ENCODE data around the gene MCTP1. TPM values are rescaled to one million over a fixed set of nuclear protein-coding genes. Genes with fewer than 3 reads are reported as not detected.

MCTP1 gene
- total and polyA plus RNA-seq, 2 of the 13 experiments (the other 11 are each of a cell fraction or from before 2014, with no cell fraction given): 0.15 to 0.48 TPM

DNA sequence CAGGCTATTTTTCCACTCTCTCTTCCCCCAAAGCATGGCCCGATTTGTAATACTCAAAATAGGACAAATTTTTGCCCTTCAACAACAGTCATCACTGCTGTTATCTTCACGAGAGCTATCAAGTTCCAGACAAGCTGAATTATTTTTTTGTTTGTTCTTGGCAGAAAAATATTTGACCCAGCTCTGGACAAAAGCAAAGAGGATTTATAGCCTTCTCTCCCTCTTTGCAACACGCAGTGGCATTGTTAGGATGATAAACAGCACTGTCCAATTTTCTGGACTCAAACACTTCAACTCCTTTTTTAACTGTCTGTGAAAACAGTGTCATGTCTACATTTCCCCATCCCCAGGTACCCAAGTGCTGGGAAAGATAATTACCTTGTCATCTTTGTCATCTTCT, 506.2 kb downstream of the MCTP1 start (continued):
- TF ChIP-seq, protein P1, sequence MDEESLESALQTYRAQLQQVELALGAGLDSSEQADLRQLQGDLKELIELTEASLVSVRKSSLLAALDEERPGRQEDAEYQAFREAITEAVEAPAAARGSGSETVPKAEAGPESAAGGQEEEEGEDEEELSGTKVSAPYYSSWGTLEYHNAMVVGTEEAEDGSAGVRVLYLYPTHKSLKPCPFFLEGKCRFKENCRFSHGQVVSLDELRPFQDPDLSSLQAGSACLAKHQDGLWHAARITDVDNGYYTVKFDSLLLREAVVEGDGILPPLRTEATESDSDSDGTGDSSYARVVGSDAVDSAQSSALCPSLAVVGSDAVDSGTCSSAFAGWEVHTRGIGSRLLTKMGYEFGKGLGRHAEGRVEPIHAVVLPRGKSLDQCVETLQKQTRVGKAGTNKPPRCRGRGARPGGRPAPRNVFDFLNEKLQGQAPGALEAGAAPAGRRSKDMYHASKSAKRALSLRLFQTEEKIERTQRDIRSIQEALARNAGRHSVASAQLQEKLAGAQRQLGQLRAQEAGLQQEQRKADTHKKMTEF (CRISPR knock-in tag; IDR thresholded peaks at IDR 0.05): no peak

DNA sequence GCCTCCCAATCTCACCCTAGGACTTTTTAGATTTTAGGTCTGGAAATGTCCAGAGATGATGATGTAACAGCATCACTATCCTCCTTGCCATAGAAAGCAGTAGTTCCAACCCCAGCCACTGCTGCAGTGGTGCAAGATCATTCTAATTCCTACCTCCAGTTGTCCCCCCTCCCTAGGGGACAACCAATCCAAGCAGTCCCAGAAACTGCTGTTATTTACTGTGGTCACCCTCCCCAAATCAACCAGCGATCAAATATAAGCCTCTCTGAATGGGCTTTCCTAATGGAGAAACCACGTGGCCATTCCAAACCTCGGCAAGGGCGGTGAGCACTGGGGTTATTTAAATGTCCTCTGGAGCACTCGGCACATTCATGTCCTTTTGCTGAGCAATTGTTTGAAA, 506.6 kb downstream of the MCTP1 start:
- BruUV-seq (replicated peaks): no TSS peak
- Histone ChIP-seq H2AFZ (ENCODE audit: low read length) (no peak overlapping the region), H3K9me3 (ENCODE audit: low read length) (no peaks in the 10 kb centered on the region), H3K27ac (ENCODE audit: extremely low read length, insufficient read depth, low read length) (no peak overlapping the region), H3K4me3 (replicated peaks in 1 of 3; ENCODE audit: insufficient read depth in 1 of 3, low read depth in 2 of 3, low read length in 3 of 3) (no peak overlapping the region), H4K20me1 (ENCODE audit: insufficient read depth, low read length) (no peaks in the 10 kb centered on the region), H3K79me2 (ENCODE audit: insufficient read depth, low read length) (no peaks in the 10 kb centered on the region), H3K9ac (ENCODE audit: insufficient read depth, low read depth, low read length) (no peak overlapping the region), H3K4me1 (ENCODE audit: insufficient read depth, low read length) (no peaks in the 10 kb centered on the region), H3K36me3 (replicated peaks in 1 of 2; ENCODE audit: control insufficient read depth in 1 of 2, insufficient read depth in 2 of 2, low read length in 2 of 2) (no peaks in the 10 kb centered on the region), H3K4me2 (ENCODE audit: low read depth, low read length) (no peak overlapping the region), H3K27me3 (ENCODE audit: control insufficient read depth in 1 of 2, insufficient read depth in 2 of 2, low read length in 2 of 2) (no peaks in the 10 kb centered on the region)
- DNase-seq (ENCODE audit: low spot score) (no peak), FAIRE-seq (no peak), ATAC-seq (no peak)
- TF ChIP-seq, protein P2, sequence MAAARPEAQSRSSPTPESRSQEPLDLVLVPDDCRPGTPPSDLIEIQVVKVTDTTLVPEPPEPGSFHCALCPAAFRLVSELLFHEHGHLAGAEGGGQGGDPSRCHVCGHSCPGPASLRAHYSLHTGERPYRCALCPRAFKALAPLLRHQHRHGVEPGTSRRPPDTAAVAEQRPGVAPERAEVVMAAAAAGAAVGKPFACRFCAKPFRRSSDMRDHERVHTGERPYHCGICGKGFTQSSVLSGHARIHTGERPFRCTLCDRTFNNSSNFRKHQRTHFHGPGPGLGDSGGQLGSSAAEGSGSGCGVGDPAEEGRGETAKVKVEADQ (CRISPR knock-in tag; IDR thresholded peaks at IDR 0.05; ENCODE audit: borderline replicate concordance): no peak
- in situ Hi-C loops (cut with HindIII; ENCODE audit: extremely low pct_ligation_motif_present, low pct_unique_long_range_greater_than_20kb) (no loop called here), intact Hi-C loops (cut with micrococcal nuclease; ENCODE audit: unreplicated experiment) (no loop called here)
- 49% methylated on average over 5 of the region's 5 CpGs for WGBS (ENCODE audit: low lambda C conversion rate)
- ChIA-PET POLR2A (no interaction called here), CTCF (ENCODE audit: low intra/inter-chr PET ratio, low total read pairs) (no interaction called here)

DNA sequence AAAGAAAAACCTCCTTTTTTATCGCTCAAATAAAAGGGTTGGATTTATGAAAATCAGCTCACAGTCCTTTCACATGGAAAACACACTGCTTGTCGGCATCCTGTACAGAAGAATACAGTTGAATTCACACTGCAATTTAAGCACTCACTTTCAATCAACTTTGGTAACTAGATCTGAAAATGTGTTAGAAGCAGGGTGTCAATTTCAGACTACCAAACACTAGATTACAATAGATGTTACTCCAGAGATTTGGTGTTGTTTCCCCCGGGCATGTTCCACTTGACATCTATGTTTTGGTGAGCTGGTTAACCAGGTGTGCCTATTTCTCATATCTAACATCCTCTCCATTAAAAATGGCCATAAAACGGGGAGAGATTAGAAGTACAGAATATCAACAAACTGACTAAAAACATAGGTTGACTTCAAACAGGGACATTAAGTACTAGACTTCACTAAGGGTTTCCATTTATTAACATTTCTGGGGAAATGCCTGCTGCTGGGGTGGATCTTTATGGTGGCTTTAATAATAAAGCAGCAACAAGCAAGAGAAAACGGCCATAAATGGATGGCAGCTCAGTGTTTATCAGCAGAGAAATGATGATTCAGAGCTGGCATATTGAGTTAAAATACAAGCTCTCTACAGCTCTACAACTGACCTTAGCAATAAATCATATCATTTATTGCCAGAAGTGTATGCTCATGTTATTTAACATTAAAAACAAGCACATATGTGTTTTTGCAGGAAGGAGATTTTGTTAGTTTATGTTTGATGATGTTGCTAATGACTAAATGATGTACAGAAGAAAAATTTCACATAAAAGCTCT, 507.6 kb downstream of the MCTP1 start:
- no peak overlapping the region for H3K27ac ChIP-seq (ENCODE audit: extremely low read length, insufficient read depth, low read length)
- ChIA-PET POLR2A (no interaction called here), CTCF (ENCODE audit: low intra/inter-chr PET ratio, low total read pairs) (no interaction called here)
- H4K20me1 ChIP-seq (ENCODE audit: insufficient read depth, low read length): no peaks in the 10 kb centered on the region
- no peaks in the 10 kb centered on the region for H3K79me2 ChIP-seq (ENCODE audit: insufficient read depth, low read length)
- no peak overlapping the region for H3K9ac ChIP-seq (ENCODE audit: insufficient read depth, low read depth, low read length)
- no peaks in the 10 kb centered on the region for H3K36me3 ChIP-seq (replicated peaks in 1 of 2; ENCODE audit: control insufficient read depth in 1 of 2, insufficient read depth in 2 of 2, low read length in 2 of 2)
- no peaks in the 10 kb centered on the region for H3K4me1 ChIP-seq (ENCODE audit: insufficient read depth, low read length)
- DNase-seq (ENCODE audit: low spot score) (no peak), ATAC-seq (no peak), FAIRE-seq (no peak)
- H3K9me3 ChIP-seq (ENCODE audit: low read length): no peaks in the 10 kb centered on the region
- no TSS peak for BruUV-seq (replicated peaks)
- no peak overlapping the region for H3K4me2 ChIP-seq (ENCODE audit: low read depth, low read length)
- WGBS (ENCODE audit: low lambda C conversion rate): 34% methylated on average over 5 of the region's 5 CpGs
- H2AFZ ChIP-seq (ENCODE audit: low read length): no peak overlapping the region
- intact Hi-C loops (cut with micrococcal nuclease; ENCODE audit: unreplicated experiment) (no loop called here), in situ Hi-C loops (cut with HindIII; ENCODE audit: extremely low pct_ligation_motif_present, low pct_unique_long_range_greater_than_20kb) (no loop called here)
- no peaks in the 10 kb centered on the region for H3K27me3 ChIP-seq (ENCODE audit: control insufficient read depth in 1 of 2, insufficient read depth in 2 of 2, low read length in 2 of 2)
- H3K4me3 ChIP-seq (replicated peaks in 1 of 3; ENCODE audit: insufficient read depth in 1 of 3, low read depth in 2 of 3, low read length in 3 of 3): no peak overlapping the region
- no peak for TF ChIP-seq CREB1 (IDR thresholded peaks at IDR 0.05)
- TF ChIP-seq CREB1 (CRISPR knock-in tag; IDR thresholded peaks at IDR 0.05): no peak
- TF ChIP-seq RCOR2 (CRISPR knock-in tag; IDR thresholded peaks at IDR 0.05): no peak
- no peak for TF ChIP-seq ARNT2 (CRISPR knock-in tag; IDR thresholded peaks at IDR 0.05; ENCODE audit: low read depth)
- TF ChIP-seq FLYWCH1 (CRISPR knock-in tag; IDR thresholded peaks at IDR 0.05): no peak
- TF ChIP-seq ZNF530 (CRISPR knock-in tag; IDR thresholded peaks at IDR 0.05; ENCODE audit: low read depth): no peak
- no peak for TF ChIP-seq ZNF547 (CRISPR knock-in tag; IDR thresholded peaks at IDR 0.05)
- no peak for TF ChIP-seq TCF12 (IDR thresholded peaks at IDR 0.05)
- TF ChIP-seq TCF12 (CRISPR knock-in tag; IDR thresholded peaks at IDR 0.05): no peak
- no peak for TF ChIP-seq ZNF17 (CRISPR knock-in tag; IDR thresholded peaks at IDR 0.05)
- no peak for TF ChIP-seq PHF20 (CRISPR knock-in tag; IDR thresholded peaks at IDR 0.05)
- TF ChIP-seq, protein P3, sequence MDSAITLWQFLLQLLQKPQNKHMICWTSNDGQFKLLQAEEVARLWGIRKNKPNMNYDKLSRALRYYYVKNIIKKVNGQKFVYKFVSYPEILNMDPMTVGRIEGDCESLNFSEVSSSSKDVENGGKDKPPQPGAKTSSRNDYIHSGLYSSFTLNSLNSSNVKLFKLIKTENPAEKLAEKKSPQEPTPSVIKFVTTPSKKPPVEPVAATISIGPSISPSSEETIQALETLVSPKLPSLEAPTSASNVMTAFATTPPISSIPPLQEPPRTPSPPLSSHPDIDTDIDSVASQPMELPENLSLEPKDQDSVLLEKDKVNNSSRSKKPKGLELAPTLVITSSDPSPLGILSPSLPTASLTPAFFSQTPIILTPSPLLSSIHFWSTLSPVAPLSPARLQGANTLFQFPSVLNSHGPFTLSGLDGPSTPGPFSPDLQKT (CRISPR knock-in tag; IDR thresholded peaks at IDR 0.05; ENCODE audit: borderline replicate concordance): no peak
- no peak for TF ChIP-seq ZNF780A (CRISPR knock-in tag; IDR thresholded peaks at IDR 0.05)
